Measurements from ENCODE around the gene SLX4. TPM values are rescaled to one million over a fixed set of nuclear protein-coding genes. Genes with fewer than 3 reads are reported as not detected.

SLX4 gene
- total RNA-seq, 1 experiment from 2014 or later = 7.0 TPM

- ChIA-PET RAD21 (ENCODE audit: low non-redundant PET in 1 of 2, low total read pairs in 2 of 2, uncharacterized antibody in 2 of 2, unreplicated experiment in 2 of 2) (no interaction called here), POLR2A (no interaction called here), CTCF (no interaction called here)
- Histone ChIP-seq H3K79me2 (ENCODE audit: insufficient read depth, low read length) (no peaks in the 10 kb centered on the region), H3K4me3 (replicated peaks in 1 of 2; ENCODE audit: low read depth in 1 of 2, low read length in 2 of 2) (no peak overlapping the region), H3K36me3 (ENCODE audit: control insufficient read depth in 1 of 2, insufficient read depth in 2 of 2, low read length in 2 of 2) (no peaks in the 10 kb centered on the region; a peak in 1 of 4 replicates), H4K20me1 (ENCODE audit: insufficient read depth) (no peaks in the 10 kb centered on the region), H3K27ac (ENCODE audit: low read depth, low read length) (no peak overlapping the region), H2AFZ (ENCODE audit: low read depth, low read length, poor library complexity, severe bottlenecking) (no peak overlapping the region), H3K4me2 (ENCODE audit: low read length) (no peak overlapping the region), H3K4me1 (ENCODE audit: control insufficient read depth in 1 of 2, insufficient read depth in 2 of 2, low read length in 2 of 2) (peaks cover 0 to 4% of the 10 kb centered on the region in 2 experiments; a peak in 1 of 4 replicates), H3K9me3 (ENCODE audit: control insufficient read depth in 1 of 2, insufficient read depth in 1 of 2, low read depth in 1 of 2, low read length in 2 of 2) (no peaks in the 10 kb centered on the region), H3K27me3 (ENCODE audit: insufficient read depth, low read length) (no peaks in the 10 kb centered on the region), H3K9me2 (ENCODE audit: insufficient read depth) (no peaks in the 10 kb centered on the region), H3K9ac (ENCODE audit: low read length) (no peak overlapping the region)
- no TSS peak for BruUV-seq (replicated peaks)
- ATAC-seq = no peak
- DNase-seq (ENCODE audit: low read depth, low spot score) = no peak
- intact Hi-C loops (cut with micrococcal nuclease) = no loop called here
- no peak for TF ChIP-seq SP1 (IDR thresholded peaks at IDR 0.05; ENCODE audit: low read depth)
- TF ChIP-seq, protein P1, sequence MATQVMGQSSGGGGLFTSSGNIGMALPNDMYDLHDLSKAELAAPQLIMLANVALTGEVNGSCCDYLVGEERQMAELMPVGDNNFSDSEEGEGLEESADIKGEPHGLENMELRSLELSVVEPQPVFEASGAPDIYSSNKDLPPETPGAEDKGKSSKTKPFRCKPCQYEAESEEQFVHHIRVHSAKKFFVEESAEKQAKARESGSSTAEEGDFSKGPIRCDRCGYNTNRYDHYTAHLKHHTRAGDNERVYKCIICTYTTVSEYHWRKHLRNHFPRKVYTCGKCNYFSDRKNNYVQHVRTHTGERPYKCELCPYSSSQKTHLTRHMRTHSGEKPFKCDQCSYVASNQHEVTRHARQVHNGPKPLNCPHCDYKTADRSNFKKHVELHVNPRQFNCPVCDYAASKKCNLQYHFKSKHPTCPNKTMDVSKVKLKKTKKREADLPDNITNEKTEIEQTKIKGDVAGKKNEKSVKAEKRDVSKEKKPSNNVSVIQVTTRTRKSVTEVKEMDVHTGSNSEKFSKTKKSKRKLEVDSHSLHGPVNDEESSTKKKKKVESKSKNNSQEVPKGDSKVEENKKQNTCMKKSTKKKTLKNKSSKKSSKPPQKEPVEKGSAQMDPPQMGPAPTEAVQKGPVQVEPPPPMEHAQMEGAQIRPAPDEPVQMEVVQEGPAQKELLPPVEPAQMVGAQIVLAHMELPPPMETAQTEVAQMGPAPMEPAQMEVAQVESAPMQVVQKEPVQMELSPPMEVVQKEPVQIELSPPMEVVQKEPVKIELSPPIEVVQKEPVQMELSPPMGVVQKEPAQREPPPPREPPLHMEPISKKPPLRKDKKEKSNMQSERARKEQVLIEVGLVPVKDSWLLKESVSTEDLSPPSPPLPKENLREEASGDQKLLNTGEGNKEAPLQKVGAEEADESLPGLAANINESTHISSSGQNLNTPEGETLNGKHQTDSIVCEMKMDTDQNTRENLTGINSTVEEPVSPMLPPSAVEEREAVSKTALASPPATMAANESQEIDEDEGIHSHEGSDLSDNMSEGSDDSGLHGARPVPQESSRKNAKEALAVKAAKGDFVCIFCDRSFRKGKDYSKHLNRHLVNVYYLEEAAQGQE (IDR thresholded peaks at IDR 0.05; ENCODE audit: low read depth) = no peak
Measured at GRCh38 chr16:3587547-3588110, 23.8 kb downstream of the SLX4 start.

GRCh38 chr16:3584412-3584811 lies 27.0 kb downstream of the SLX4 start:
- H3K4me3 ChIP-seq (replicated peaks in 1 of 2; ENCODE audit: low read depth in 1 of 2, low read length in 2 of 2) = no peak overlapping the region
- ATAC-seq (no peak), DNase-seq (ENCODE audit: low read depth, low spot score) (no peak)
- ChIA-PET POLR2A (no interaction called here), CTCF (no interaction called here), RAD21 (ENCODE audit: low non-redundant PET in 1 of 2, low total read pairs in 2 of 2, uncharacterized antibody in 2 of 2, unreplicated experiment in 2 of 2) (no interaction called here)
- H4K20me1 ChIP-seq (ENCODE audit: insufficient read depth) = no peaks in the 10 kb centered on the region
- no peaks in the 10 kb centered on the region for H3K27me3 ChIP-seq (ENCODE audit: insufficient read depth, low read length)
- H3K9me3 ChIP-seq (ENCODE audit: control insufficient read depth in 1 of 2, insufficient read depth in 1 of 2, low read depth in 1 of 2, low read length in 2 of 2) = no peaks in the 10 kb centered on the region
- BruUV-seq (replicated peaks) = no TSS peak
- H3K36me3 ChIP-seq (ENCODE audit: control insufficient read depth in 1 of 2, insufficient read depth in 2 of 2, low read length in 2 of 2) = no peaks in the 10 kb centered on the region; a peak in 1 of 4 replicates
- H3K79me2 ChIP-seq (ENCODE audit: insufficient read depth, low read length) = no peaks in the 10 kb centered on the region
- TF ChIP-seq, protein P2, sequence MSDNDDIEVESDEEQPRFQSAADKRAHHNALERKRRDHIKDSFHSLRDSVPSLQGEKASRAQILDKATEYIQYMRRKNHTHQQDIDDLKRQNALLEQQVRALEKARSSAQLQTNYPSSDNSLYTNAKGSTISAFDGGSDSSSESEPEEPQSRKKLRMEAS (IDR thresholded peaks at IDR 0.05) = no peak
- TF ChIP-seq SIN3A (IDR thresholded peaks at IDR 0.05; ENCODE audit: low read depth) (no peak), ZFX (IDR thresholded peaks at IDR 0.05) (no peak), ELF1 (IDR thresholded peaks at IDR 0.05; ENCODE audit: borderline replicate concordance, low read depth) (no peak), ATF3 (IDR thresholded peaks at IDR 0.05) (no peak), SP1 (IDR thresholded peaks at IDR 0.05; ENCODE audit: low read depth) (no peak), POLR2AphosphoS5 (IDR thresholded peaks at IDR 0.05; ENCODE audit: low read depth, low read length) (no peak), JUND (IDR thresholded peaks at IDR 0.05) (no peak), EZH2 (IDR thresholded peaks at IDR 0.05) (no peak), TCF7L2 (IDR thresholded peaks at IDR 0.05; ENCODE audit: borderline replicate concordance, extremely low read depth, insufficient read depth, insufficient read length) (no peak), ZNF274 (IDR thresholded peaks at IDR 0.05; ENCODE audit: low read depth, low read length) (no peak), EZH2phosphoT487 (IDR thresholded peaks at IDR 0.05; ENCODE audit: borderline replicate concordance) (no peak), FOSL1 (IDR thresholded peaks at IDR 0.05; ENCODE audit: low read depth) (no peak), CBX3 (IDR thresholded peaks at IDR 0.05; ENCODE audit: low read depth) (no peak)
- H3K9me2 ChIP-seq (ENCODE audit: insufficient read depth) = no peaks in the 10 kb centered on the region
- no peak overlapping the region for H2AFZ ChIP-seq (ENCODE audit: low read depth, low read length, poor library complexity, severe bottlenecking)
- peaks cover under 1 to 5% of the 10 kb centered on the region in 2 experiments for H3K4me1 ChIP-seq (ENCODE audit: control insufficient read depth in 1 of 2, insufficient read depth in 2 of 2, low read length in 2 of 2)
- intact Hi-C loops (cut with micrococcal nuclease) = no loop called here
- H3K27ac ChIP-seq (ENCODE audit: low read depth, low read length) = no peak overlapping the region
- H3K4me2 ChIP-seq (ENCODE audit: low read length) = no peak overlapping the region
- no peak overlapping the region for H3K9ac ChIP-seq (ENCODE audit: low read length)
